H1 (cell line): ENCODE measurements around the gene NOTCH2. TPM values are rescaled to one million over a fixed set of nuclear protein-coding genes. Genes with fewer than 3 reads are reported as not detected.

Experiments used
- CTCF ChIA-PET: fragments of 300-600 bp; sonication (Branson Sonifier 250); formaldehyde crosslinking; loops from one replicate; lab custom pipeline; 2021; ENCODE audit not compliant: partially characterized antibody; lab: Charles Lee
- POLR2A ChIA-PET: fragments of 300-600 bp; sonication (Branson Sonifier 250); formaldehyde crosslinking; loops from one replicate; lab custom pipeline; 2021; ENCODE audit warnings: inconsistent platforms; ENCODE audit not compliant: partially characterized antibody; lab: Charles Lee
- DNase-seq, 2 experiments: peaks; one replicate each; pipeline versions ENCODE4 v3.0.0 to v3.0.0-alpha.2; 2010 to 2022; ENCODE audit warnings: low spot score in 2 of 2, low read depth in 1 of 2, mixed read lengths in 1 of 2
- FAIRE-seq: peaks from 2 replicates; lab custom pipeline; 2011; peaks lifted over from hg19 to GRCh38; lab: Jason Lieb, UNC
- H2AFZ ChIP-seq: 2 replicates; pipeline ENCODE4 v1.8.1; 2012; ENCODE audit warnings: low read length, inconsistent platforms
- H2AK5ac ChIP-seq: 2 replicates; pipeline ENCODE4 v1.6.1; 2013; ENCODE audit warnings: low read depth, low read length
- H2BK120ac ChIP-seq: replicated peaks from 2 replicates; pipeline ENCODE3; 2013; ENCODE audit warnings: low read depth, low read length, inconsistent platforms
- H2BK12ac ChIP-seq: 2 replicates; pipeline ENCODE4 v1.6.1; 2013; ENCODE audit warnings: low read depth, low read length
- H2BK15ac ChIP-seq: 2 replicates; pipeline ENCODE4 v1.6.1; 2013; ENCODE audit warnings: low read length
- H2BK20ac ChIP-seq: 2 replicates; pipeline ENCODE4 v1.6.1; 2013; ENCODE audit warnings: low read length
- H2BK5ac ChIP-seq: 2 replicates; pipeline ENCODE4 v1.6.1; 2013; ENCODE audit warnings: low read depth, low read length
- H3K14ac ChIP-seq: 2 replicates; pipeline ENCODE4 v1.6.1; 2013; ENCODE audit warnings: inconsistent platforms; ENCODE audit not compliant: insufficient read length
- H3K18ac ChIP-seq: 2 replicates; pipeline ENCODE4 v1.6.1; 2013; ENCODE audit warnings: low read length; ENCODE audit errors: extremely low read depth
- H3K23ac ChIP-seq: 2 replicates; pipeline ENCODE4 v1.6.1; 2013; ENCODE audit warnings: inconsistent platforms; ENCODE audit not compliant: insufficient read length
- H3K23me2 ChIP-seq: 2 replicates; pipeline ENCODE4 v1.6.1; 2013; ENCODE audit warnings: low read depth, low read length
- H3K27ac ChIP-seq: 2 replicates; pipeline ENCODE4 v1.6.1; 2011; ENCODE audit warnings: low read depth, low read length, inconsistent platforms
- H3K27me3 ChIP-seq, 4 experiments: replicated peaks in 1 of 4; 1 replicate in 1 of 4; 2 replicates in 3 of 4; pipeline versions ENCODE4 v1.6.1 to v1.8.1; 2011 to 2013; ENCODE audit warnings: low read length in 3 of 4, mild to moderate bottlenecking in 3 of 4, inconsistent platforms in 2 of 4, mixed read lengths in 2 of 4, moderate library complexity in 1 of 4; ENCODE audit not compliant: control insufficient read depth in 3 of 4, insufficient read depth in 3 of 4; ENCODE audit errors: extremely low read depth in 1 of 4
- H3K36me3 ChIP-seq, 4 experiments: 2 replicates each; pipeline versions ENCODE4 v1.6.1 to v1.8.1; 2011 to 2013; ENCODE audit warnings: mild to moderate bottlenecking in 4 of 4, low read length in 3 of 4, moderate library complexity in 2 of 4, control low read depth in 1 of 4, inconsistent platforms in 1 of 4; ENCODE audit not compliant: insufficient read depth in 4 of 4, control insufficient read depth in 2 of 4
- H3K4ac ChIP-seq: replicated peaks from 2 replicates; pipeline ENCODE3; 2013; ENCODE audit warnings: low read length, low read depth, mixed read lengths, inconsistent platforms; ENCODE audit not compliant: insufficient read length
- H3K4me1 ChIP-seq, 4 experiments: replicated peaks in 1 of 4; 1 replicate in 1 of 4; 2 replicates in 3 of 4; pipeline versions ENCODE4 v1.6.1 to v1.8.1; 2011 to 2013; ENCODE audit warnings: low read length in 3 of 4, inconsistent platforms in 2 of 4, mixed read lengths in 1 of 4; ENCODE audit not compliant: insufficient read depth in 4 of 4, control insufficient read depth in 3 of 4
- H3K4me2 ChIP-seq, 2 experiments: 2 replicates each; pipeline versions ENCODE4 v1.6.1 to v1.8.1; 2011 to 2013; ENCODE audit warnings: low read depth in 2 of 2, low read length in 2 of 2, control low read depth in 1 of 2, inconsistent platforms in 1 of 2, mild to moderate bottlenecking in 1 of 2; ENCODE audit not compliant: insufficient read depth in 1 of 2
- H3K4me3 ChIP-seq, 4 experiments: fragments of 200-600, 300-600 bp in 1 of 4; sonication (generic), shearing (Covaris generic), sonication (Bioruptor Twin) in 1 of 4; 2 replicates each; pipeline versions ENCODE4 v1.5.1 to v1.8.1; 2011 to 2016; ENCODE audit warnings: low read length in 4 of 4, low read depth in 3 of 4, control low read depth in 2 of 4, inconsistent platforms in 2 of 4, mild to moderate bottlenecking in 2 of 4, mixed read lengths in 1 of 4, moderate library complexity in 1 of 4; ENCODE audit not compliant: insufficient read depth in 2 of 4; ENCODE audit errors: extremely low read depth in 1 of 4
- H3K56ac ChIP-seq: replicated peaks from 2 replicates; pipeline ENCODE3; 2013; ENCODE audit warnings: low read depth, mild to moderate bottlenecking, mixed read lengths, low read length, inconsistent platforms; ENCODE audit not compliant: insufficient read length
- H3K79me1 ChIP-seq: 2 replicates; pipeline ENCODE4 v1.6.1; 2013; ENCODE audit warnings: low read depth, low read length, control low read depth
- H3K79me2 ChIP-seq, 2 experiments: 2 replicates each; pipeline versions ENCODE4 v1.6.1 to v1.8.1; 2012 to 2013; ENCODE audit warnings: low read length in 2 of 2, mild to moderate bottlenecking in 2 of 2, inconsistent platforms in 1 of 2; ENCODE audit not compliant: insufficient read depth in 2 of 2, control insufficient read depth in 1 of 2
- H3K9ac ChIP-seq, 4 experiments: replicated peaks in 1 of 4; 1 replicate in 1 of 4; 2 replicates in 3 of 4; pipeline versions ENCODE4 v1.6.1 to v1.8.1; 2011 to 2013; ENCODE audit warnings: low read depth in 3 of 4, low read length in 3 of 4, control low read depth in 2 of 4, mild to moderate bottlenecking in 2 of 4, moderate library complexity in 2 of 4, inconsistent platforms in 1 of 4; ENCODE audit errors: extremely low read depth in 1 of 4
- H3K9me3 ChIP-seq, 2 experiments: 2 replicates each; pipeline versions ENCODE4 v1.6.1 to v1.8.1; 2012 to 2013; ENCODE audit warnings: mild to moderate bottlenecking in 2 of 2, moderate library complexity in 2 of 2, control low read depth in 1 of 2, inconsistent platforms in 1 of 2, low read depth in 1 of 2, low read length in 1 of 2, mixed read lengths in 1 of 2; ENCODE audit not compliant: insufficient read depth in 2 of 2
- H4K20me1 ChIP-seq, 2 experiments: replicated peaks in 1 of 2; 2 replicates each; pipeline versions ENCODE3 to v1.8.1; 2011 to 2013; ENCODE audit warnings: inconsistent platforms in 2 of 2, low read length in 2 of 2, mild to moderate bottlenecking in 1 of 2; ENCODE audit not compliant: insufficient read depth in 2 of 2, control insufficient read depth in 1 of 2
- H4K5ac ChIP-seq: 2 replicates; pipeline ENCODE4 v1.6.1; 2013; ENCODE audit warnings: low read length, low read depth, mixed read lengths, inconsistent platforms; ENCODE audit not compliant: insufficient read length
- H4K8ac ChIP-seq: 2 replicates; pipeline ENCODE4 v1.8.0; 2013; ENCODE audit warnings: mild to moderate bottlenecking, moderate library complexity, low read length, inconsistent platforms; ENCODE audit not compliant: insufficient read depth; ENCODE audit errors: extremely low read depth
- H4K91ac ChIP-seq: replicated peaks from 2 replicates; pipeline ENCODE3; 2013; ENCODE audit warnings: low read length, mixed read lengths, inconsistent platforms; ENCODE audit not compliant: insufficient read length
- CREB1 ChIP-seq: IDR thresholded peaks from 2 replicates; pipeline ENCODE4 v1.6.1; 2012; ENCODE audit warnings: inconsistent platforms
- KDM1A ChIP-seq: fragments of 200-600, 300-600 bp; sonication (generic); IDR thresholded peaks from 2 replicates; pipeline ENCODE4 v1.7.1; 2016; ENCODE audit warnings: mild to moderate bottlenecking, low read length, borderline replicate concordance
- POU5F1 ChIP-seq: IDR thresholded peaks from 2 replicates; pipeline ENCODE4 v1.6.1; 2011; ENCODE audit warnings: low read depth, mild to moderate bottlenecking, low read length, moderate library complexity
- TAF1 ChIP-seq: IDR thresholded peaks from 2 replicates; pipeline ENCODE4 v1.6.1; 2011; ENCODE audit warnings: mild to moderate bottlenecking, low read depth, low read length
- WGBS, 2 experiments: shearing (Covaris generic) in 1 of 2; methylation state at CpG; one replicate each; pipeline versions ENCODE4 v1.1.6 to v1.1.7; 2013 to 2015; ENCODE audit warnings: low lambda C conversion rate in 2 of 2, mixed read lengths in 2 of 2, inconsistent platforms in 1 of 2, low coverage in 1 of 2, missing lambda C conversion rate in 1 of 2; ENCODE audit not compliant: insufficient replicate concordance in 2 of 2, insufficient coverage in 1 of 2, insufficient read length in 1 of 2; ENCODE audit errors: extremely low coverage in 1 of 2, missing lambda C conversion rate in 1 of 2; 5-methylcytosine and 5-hydroxymethylcytosine counted together
- polyA plus RNA-seq, 7 experiments: library from polyadenylated mRNA; depleted of rRNA in 3 of 7; stranded (reverse) in 5 of 7; unstranded in 2 of 7; fragments of >200 nt in 5 of 7; fragments of 200-250 nt in 2 of 7; gene quantifications; 1 replicate in 5 of 7; 2 replicates in 1 of 7; 4 replicates in 1 of 7; pipeline versions ENCODE4 v1.2.1 to v1.2.3, GENCODE V29; 2011 to 2013; ENCODE audit warnings: missing spikeins in 2 of 7, mixed read lengths in 2 of 7
- total RNA-seq: library from RNA; stranded (reverse); fragmentation: NEBNext Ultra II Directional; extraction: Animal tissue kit (Norgen Biotek cat#: 25700); gene quantifications from 2 replicates; pipeline ENCODE4 v1.2.1, GENCODE V29; 2021

The NOTCH2 gene
- total and polyA plus RNA-seq, 2 of the 8 experiments (the other 6 are each of a cell fraction or from before 2014, with no cell fraction given) = 17.7 to 63.0 TPM

- H3K23me2 ChIP-seq = no peaks in the 10 kb centered on the region
- WGBS, 2 experiments = 93% methylated on average over 1 of the region's 1 CpG; no CpG with 5 or more reads in 1 of the 2 experiments
These were observed 199.5 kb downstream of the NOTCH2 start for GRCh38 chr1:119869995-119870394.

More at GRCh38 chr1:119869995-119870394, 199.5 kb downstream of the NOTCH2 start:
- no peaks in the 10 kb centered on the region for H4K20me1 ChIP-seq
- no peak overlapping the region for H3K4ac ChIP-seq
- CTCF ChIA-PET = interaction anchor here (0.6 to 4.8 kb wide), 23 partner anchors 9 to 258 kb away, joined by 3 to 62 read pairs (median 4); partner anchors contain the start of gene ADAM30
- H3K23ac ChIP-seq = no peak overlapping the region
- no peak overlapping the region for H2BK15ac ChIP-seq
- H3K27me3 ChIP-seq = no peaks in the 10 kb centered on the region; a peak in 1 of 7 replicates
- no peak overlapping the region for H3K4me3 ChIP-seq
- no peak overlapping the region for H3K9ac ChIP-seq
- H3K4me2 ChIP-seq = no peak overlapping the region
- no peak overlapping the region for H2BK20ac ChIP-seq
- TF ChIP-seq KDM1A (no peak), TAF1 (no peak), POU5F1 (no peak), CREB1 (no peak)
- TF ChIP-seq, all 59 proteins: peak for 0
- no peak overlapping the region for H2BK5ac ChIP-seq
- H3K18ac ChIP-seq = no peak overlapping the region
- no peaks in the 10 kb centered on the region for H3K9me3 ChIP-seq
- no peaks in the 10 kb centered on the region for H3K79me2 ChIP-seq
- no peak overlapping the region for H4K5ac ChIP-seq
- no peaks in the 10 kb centered on the region for H3K79me1 ChIP-seq
- no peaks in the 10 kb centered on the region for H3K4me1 ChIP-seq
- no peak overlapping the region for H2BK12ac ChIP-seq
- no peaks in the 10 kb centered on the region for H3K36me3 ChIP-seq
- H4K91ac ChIP-seq = no peak overlapping the region
- POLR2A ChIA-PET = no interaction called here
- no peak for DNase-seq
- no peak overlapping the region for H3K14ac ChIP-seq
- H2AFZ ChIP-seq = no peak overlapping the region
- no peak overlapping the region for H2BK120ac ChIP-seq
- FAIRE-seq = no peak
- H3K27ac ChIP-seq = no peak overlapping the region
- no peak overlapping the region for H3K56ac ChIP-seq
- H2AK5ac ChIP-seq = no peak overlapping the region
- no peak overlapping the region for H4K8ac ChIP-seq
